NB4 (cell line): ENCODE data around the gene NSG1.

Source experiments
- DNase-seq: peaks from one replicate; pipeline ENCODE4 v3.0.0; 2010; ENCODE audit warnings: low read depth
- H3K4me3 ChIP-seq: one replicate; pipeline ENCODE4 v1.5.1; 2011; ENCODE audit warnings: mild to moderate bottlenecking, low read depth, low read length, moderate library complexity
- CTCF ChIP-seq: IDR thresholded peaks from one replicate; pipeline ENCODE4 v1.5.1; 2012; ENCODE audit warnings: low read depth, low read length
- MYC ChIP-seq: IDR thresholded peaks from 2 replicates; pipeline ENCODE4 v1.6.1; 2011; ENCODE audit warnings: low read depth, low read length
- POLR2A ChIP-seq: IDR thresholded peaks from 2 replicates; pipeline ENCODE4 v1.6.1; 2011; ENCODE audit warnings: mild to moderate bottlenecking; ENCODE audit not compliant: insufficient read length; ENCODE audit errors: extremely low read depth
- TF ChIP-seq, protein P1 (sequence below): IDR thresholded peaks from 2 replicates; pipeline ENCODE4 v1.6.1; 2011; ENCODE audit warnings: low read depth, low read length

Gene NSG1

GRCh38 chr4:4428966-4429875 is 42.3 kb downstream of the NSG1 start:
- no peak for TF ChIP-seq CTCF
- TF ChIP-seq, protein P1, sequence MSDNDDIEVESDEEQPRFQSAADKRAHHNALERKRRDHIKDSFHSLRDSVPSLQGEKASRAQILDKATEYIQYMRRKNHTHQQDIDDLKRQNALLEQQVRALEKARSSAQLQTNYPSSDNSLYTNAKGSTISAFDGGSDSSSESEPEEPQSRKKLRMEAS: no peak
- TF ChIP-seq MYC: no peak
- no peak for TF ChIP-seq POLR2A

GRCh38 chr4:4430492-4431195 is 43.7 kb downstream of the NSG1 start:
- TF ChIP-seq, protein P1: peak; percentile 90
- peak; percentile 68 for TF ChIP-seq MYC
- no peak for TF ChIP-seq POLR2A
- TF ChIP-seq CTCF: peak; percentile 95
- H3K4me3 ChIP-seq: no peak overlapping the region
- peak; percentile 64 for DNase-seq

More at GRCh38 chr4:4428966-4429875, 42.3 kb downstream of the NSG1 start:
- no peak for DNase-seq
- no peak overlapping the region for H3K4me3 ChIP-seq

DNA sequence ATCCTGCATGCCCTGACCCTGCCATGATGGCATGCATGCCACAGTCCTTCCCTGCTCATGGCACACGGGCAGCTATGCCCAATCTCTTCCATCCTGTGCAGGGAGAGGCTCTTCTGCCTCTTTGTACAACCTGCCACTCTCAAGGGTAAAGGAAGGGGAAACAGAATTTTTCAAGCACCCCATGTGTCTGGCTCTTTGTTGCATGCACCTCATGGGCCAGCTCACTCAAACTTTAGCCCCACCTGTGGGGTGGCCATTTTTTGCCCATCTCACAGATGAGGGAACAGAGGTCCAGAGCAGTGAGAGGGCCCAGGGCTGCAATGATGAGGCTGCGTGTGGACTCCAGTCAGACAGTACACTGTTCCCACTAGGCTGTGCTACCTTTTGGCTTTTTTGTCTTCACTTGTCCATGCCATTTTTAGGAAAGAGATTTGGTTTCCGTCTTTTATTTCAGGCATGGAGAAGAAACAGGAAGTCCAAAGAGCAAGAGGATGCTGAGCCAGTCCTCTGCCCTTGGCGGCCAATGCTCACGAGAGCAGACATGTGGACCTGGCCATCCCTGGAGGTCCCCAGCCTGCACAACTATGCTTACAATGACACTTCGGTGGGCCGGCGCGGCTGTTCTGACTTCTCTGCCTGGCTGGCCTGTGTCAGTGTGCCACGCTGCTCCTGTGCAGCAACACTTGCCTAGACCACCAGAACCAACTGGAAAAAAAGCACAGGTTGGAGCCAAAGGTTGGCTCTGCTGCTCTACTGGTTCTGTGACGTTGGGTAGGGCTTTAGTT is 45.6 kb downstream of the NSG1 start:
- TF ChIP-seq, protein P1: no peak
- TF ChIP-seq POLR2A (no peak), MYC (no peak), CTCF (no peak)
- no peak for DNase-seq
- H3K4me3 ChIP-seq: no peak overlapping the region

GRCh38 chr4:4433941-4434340 is 47.0 kb downstream of the NSG1 start:
- no peak overlapping the region for H3K4me3 ChIP-seq
- DNase-seq: no peak
- TF ChIP-seq CTCF (no peak), MYC (no peak), POLR2A (no peak)
- TF ChIP-seq, protein P1: no peak

DNA sequence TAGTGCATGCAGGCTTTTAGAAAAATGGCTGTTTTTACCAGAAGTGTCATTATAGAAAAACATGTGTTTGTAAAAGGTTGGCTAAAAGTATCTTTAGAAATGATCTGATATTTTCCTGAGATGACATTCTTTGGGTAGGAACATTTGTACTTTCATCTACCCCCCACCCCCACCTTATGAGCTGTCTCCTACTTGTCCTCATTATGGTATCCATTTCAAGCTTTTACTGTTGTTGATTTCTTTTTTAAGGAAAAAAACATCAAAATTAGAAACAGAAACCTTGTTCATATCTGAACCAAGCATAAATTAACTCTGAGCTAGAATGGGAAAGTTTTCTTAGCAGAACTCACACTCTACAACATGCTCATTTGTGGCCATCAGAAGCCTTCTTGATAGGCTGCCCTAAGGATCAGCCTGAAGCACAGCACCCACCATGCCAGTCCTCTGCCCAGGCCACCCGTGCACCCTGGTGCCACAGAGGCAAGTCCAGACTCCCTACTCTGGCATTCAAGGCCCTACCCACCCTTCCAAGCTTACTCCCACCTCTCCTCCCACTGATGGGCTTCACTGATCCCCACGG is 49.4 kb downstream of the NSG1 start:
- TF ChIP-seq POLR2A (no peak), MYC (no peak), CTCF (no peak)
- TF ChIP-seq, protein P1: no peak
- no peak overlapping the region for H3K4me3 ChIP-seq
- DNase-seq: no peak
